GM19239 (cell line): ENCODE results near the gene KLC1.

Experiments used
- DNase-seq: peaks from one replicate; pipeline ENCODE4 v3.0.0; 2011; ENCODE audit warnings: low spot score; ENCODE audit not compliant: insufficient read length
- FAIRE-seq: peaks from 2 replicates; lab custom pipeline; 2011; peaks lifted over from hg19 to GRCh38; lab: Jason Lieb, UNC

KLC1 gene

DNA sequence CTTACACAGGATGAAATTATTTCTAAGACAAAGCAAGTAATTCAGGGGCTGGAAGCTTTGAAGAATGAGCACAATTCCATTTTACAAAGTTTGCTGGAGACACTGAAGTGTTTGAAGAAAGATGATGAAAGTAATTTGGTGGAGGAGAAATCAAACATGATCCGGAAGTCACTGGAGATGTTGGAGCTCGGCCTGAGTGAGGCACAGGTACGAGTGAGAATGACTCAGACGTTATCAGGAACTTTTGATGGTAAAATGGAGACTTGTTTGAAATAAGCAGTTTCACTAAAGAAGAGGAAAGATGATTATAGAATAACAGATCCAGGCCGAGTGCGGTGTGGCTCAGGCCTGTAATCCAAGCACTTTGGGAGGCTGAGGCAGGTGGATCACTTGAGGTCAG, 25.6 kb downstream of the KLC1 start:
- FAIRE-seq (no peak), DNase-seq (no peak)

GRCh38 chr14:103656031-103656755, 27.2 kb downstream of the KLC1 start:
- no peak for FAIRE-seq
- DNase-seq = no peak

GRCh38 chr14:103656756-103657133, 27.7 kb downstream of the KLC1 start:
- FAIRE-seq = no peak

GRCh38 chr14:103657471-103657870, 28.5 kb downstream of the KLC1 start:
- DNase-seq (no peak), FAIRE-seq (no peak)

More at GRCh38 chr14:103656756-103657133, 27.7 kb downstream of the KLC1 start:
- DNase-seq = no peak

GRCh38 chr14:103659631-103660030, 30.6 kb downstream of the KLC1 start:
- DNase-seq (no peak), FAIRE-seq (no peak)

DNA sequence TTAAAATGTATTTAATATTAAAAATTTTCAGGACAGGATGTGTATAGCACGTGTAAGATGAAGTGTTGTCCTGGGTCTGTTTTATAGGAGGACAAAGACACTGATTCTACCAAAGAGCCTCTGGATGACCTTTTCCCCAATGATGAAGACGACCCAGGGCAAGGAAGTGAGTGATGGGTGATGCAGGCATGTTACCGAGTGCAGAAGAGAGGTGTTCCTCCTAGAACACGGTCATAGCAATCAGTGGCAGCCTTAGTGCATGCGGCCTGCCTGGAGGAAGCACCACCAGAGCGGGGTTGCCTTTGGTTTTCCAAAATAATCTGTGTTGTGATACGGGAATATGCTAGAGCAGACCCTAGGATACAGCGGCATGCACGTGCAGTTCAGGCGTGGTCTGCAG, 33.0 kb downstream of the KLC1 start:
- FAIRE-seq (no peak), DNase-seq (no peak)

DNA sequence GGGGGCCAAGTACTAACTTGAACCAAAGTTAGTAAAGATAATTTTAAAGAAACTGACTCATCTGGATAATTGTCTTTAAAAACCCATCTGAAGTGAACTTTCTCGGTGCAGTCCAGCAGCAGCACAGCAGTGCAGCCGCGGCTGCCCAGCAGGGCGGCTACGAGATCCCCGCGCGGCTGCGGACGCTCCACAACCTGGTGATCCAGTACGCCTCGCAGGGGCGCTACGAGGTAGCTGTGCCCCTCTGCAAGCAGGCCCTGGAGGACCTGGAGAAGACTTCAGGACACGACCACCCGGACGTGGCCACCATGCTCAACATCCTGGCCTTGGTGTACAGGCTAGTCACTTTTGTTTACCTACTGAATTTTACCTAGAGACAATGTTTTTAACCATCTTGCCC, 33.6 kb downstream of the KLC1 start:
- no peak for FAIRE-seq

DNA sequence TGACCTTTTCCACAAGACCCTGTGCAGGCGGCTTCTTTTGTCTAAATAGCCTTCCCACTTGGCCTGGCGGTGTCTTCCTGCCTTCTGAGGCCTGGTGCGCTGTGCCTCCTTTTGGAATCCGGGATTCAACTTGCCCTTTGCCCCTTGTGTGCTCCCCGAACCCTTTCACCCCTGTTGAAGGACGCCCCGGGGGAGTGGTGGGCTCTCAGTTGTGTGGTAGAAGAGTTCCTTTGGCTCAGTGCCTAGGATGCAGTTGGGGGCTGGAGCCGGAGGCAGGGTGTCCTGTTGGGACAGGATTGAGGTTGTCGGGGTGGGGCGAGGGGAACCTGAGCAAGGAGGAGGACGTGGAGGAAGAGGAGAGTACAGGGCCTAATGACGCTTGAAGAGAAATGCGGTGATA, 34.5 kb downstream of the KLC1 start:
- DNase-seq = no peak
- no peak for FAIRE-seq

More for the DNA sequence above, 33.6 kb downstream of the KLC1 start:
- DNase-seq = no peak

DNA sequence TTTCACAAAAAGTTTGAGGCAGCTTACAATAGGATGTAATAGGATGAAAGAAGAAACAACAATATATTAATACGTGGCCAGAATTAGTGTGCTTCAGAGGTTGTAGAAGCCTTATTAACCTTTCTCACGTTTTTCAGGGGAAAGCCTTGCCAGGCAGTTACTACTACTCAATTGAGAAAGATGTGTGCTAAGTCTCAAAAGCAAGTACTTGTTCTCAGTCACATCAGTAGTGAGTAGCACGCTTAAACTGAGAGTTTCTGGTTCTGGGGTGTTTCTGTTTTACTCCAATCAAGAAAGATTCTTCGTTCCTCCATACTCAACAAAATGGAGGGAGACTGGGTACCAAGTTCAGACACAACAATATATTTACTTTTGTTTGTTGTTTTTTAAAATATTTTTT, 38.7 kb downstream of the KLC1 start:
- FAIRE-seq = no peak
- no peak for DNase-seq

DNA sequence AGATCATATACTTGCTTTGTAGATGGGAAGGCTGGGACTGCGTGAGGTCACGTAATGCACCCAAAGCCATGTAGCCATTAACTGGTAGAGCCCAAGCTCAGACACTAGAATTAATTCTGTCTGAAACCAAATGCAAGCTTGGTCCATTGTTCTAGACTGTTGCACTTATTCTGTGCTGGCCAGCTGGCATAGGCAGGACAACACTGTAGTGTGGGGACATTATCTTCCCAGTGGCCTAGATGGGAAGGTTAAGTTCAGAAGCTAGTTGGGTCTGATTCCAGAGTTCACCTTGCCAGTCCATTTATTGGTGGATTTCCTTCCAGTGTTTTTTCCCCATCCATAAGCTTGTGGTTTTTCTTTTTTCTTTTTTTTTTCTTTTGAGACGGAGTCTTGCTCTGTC, 39.1 kb downstream of the KLC1 start:
- DNase-seq (no peak), FAIRE-seq (no peak)

DNA sequence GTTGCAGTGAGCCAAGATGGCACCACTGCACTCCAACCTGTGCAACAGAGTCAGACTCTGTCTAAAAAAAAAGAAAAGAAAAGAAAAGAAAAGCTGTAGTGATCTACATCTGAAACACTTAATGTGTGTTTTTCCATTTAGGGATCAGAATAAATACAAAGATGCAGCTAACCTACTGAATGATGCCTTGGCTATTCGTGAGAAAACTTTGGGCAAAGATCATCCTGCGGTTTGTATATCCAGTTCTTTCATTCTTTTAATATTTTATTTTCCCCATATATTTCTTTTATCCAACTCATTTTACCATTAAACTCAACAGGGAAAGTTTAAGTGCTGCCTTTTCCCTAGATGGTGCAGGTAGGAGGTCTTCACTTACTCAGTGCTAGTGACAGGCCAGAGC, 40.4 kb downstream of the KLC1 start:
- no peak for DNase-seq
- no peak for FAIRE-seq

DNA sequence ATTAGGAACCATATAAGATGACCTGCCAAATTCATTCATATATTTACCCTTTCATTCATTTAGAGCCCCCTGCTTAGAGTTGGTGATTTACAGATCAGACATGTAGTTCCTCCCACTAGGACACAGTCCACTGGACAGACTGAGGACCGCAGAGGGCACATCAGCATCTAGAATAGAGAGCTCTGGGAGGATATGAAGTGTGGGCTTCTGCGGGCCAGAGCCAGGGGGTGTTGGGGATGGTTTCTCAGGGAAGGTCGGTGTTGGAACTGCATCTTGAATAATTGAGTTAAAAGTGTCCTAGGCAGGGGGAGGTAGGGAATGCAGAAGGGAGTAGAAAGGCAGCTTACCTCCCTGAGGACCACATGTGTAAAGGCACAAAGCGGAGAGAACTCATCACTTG, 42.9 kb downstream of the KLC1 start:
- no peak for DNase-seq
- FAIRE-seq = no peak

DNA sequence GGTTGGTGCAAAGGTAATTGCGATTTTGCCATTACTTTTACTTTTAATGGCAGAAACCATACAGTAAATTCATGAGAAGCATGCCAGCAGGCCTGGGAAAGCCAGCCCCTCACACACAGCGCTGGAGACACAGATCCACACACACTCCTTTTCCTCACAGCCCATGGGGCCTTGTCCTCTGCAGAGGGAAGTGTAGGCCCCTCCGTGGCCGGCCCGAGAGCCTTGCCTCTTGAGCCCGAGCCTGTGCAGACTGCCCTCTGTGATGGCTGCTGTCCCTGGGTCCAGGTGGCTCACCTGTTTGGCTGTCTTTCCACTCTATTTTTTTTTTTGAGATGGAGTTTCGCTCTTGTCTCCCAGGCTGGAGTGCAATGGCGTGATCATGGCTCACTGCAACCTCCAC, 46.9 kb downstream of the KLC1 start:
- no peak for FAIRE-seq
- DNase-seq = no peak

DNA sequence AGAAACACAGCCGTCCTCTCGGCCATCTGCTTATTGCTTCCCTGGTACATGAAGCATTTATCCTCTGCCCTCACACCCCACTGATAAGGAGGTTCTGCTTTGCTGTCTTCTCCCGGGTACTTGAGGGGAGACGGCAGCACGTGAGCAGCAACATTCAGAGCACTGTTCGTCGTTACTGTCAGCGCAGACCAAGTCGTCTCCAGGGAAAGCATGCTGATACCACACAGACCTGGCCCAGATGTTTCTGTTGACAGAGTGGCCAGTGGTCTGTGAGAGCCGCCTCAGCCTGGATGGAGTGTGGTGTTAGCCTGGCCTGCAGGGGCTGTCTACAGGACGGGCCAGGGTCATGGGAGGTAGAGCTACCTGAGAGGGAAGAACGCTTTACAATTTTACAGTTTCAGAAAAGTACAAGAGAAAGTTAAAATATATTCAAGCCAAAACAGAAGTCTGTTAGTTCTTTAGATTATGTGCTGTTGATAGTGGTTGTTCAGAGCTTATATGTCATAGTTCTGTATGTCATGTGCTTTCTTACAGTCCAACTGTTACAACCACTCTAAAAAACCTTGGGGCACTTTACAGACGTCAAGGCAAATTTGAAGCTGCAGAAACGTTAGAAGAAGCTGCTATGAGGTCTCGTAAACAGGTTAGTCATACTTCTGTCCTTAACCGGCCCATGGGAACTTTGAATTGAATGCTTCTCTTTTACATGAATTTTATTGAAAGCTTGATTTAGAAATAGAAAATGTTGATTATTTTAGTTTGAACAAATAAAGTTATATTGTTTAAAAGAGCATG, 48.1 kb downstream of the KLC1 start:
- no peak for DNase-seq
- no peak for FAIRE-seq

GRCh38 chr14:103679351-103679750, 50.3 kb downstream of the KLC1 start:
- DNase-seq (peak; percentile 70), FAIRE-seq (peak; percentile 88)

DNA sequence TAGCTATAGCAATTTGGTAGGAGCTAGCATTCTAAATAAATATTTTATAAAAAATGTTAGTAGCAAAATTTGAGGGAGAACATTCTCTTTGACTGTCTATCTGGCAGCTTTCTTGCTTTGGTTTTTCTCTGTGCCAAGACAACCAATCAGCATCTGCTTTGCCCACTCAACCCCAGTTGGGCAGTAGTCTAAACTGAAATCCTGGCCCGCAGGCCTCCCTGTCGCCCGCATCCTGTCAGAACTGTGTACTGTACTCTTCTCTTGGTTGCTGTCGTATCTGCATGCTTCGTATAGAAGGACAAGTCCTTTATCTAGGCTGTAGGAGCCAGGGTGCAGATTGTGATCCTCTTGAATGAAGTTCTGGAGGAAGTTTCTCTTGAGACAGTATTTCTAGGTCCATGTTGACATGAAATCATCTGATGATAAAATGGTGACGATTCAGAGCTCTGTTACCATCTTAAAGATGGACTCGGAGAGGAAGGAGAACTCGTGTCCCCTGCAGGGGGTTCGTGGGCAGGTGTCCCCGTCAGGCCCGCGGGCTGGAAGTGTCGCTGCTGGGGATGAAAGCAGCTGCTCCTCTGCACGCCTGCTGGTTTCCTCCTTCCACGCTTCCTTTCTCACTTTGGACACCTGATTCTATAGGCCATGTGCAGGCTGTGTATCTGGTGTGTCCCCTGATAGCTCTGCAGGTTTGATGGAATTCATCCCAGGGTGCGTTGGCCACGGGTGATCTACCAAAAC, 51.6 kb downstream of the KLC1 start:
- FAIRE-seq = no peak

GRCh38 chr14:103683139-103683538, 54.1 kb downstream of the KLC1 start:
- DNase-seq (no peak), FAIRE-seq (no peak)

More for the DNA sequence above, 51.6 kb downstream of the KLC1 start:
- DNase-seq = no peak

DNA sequence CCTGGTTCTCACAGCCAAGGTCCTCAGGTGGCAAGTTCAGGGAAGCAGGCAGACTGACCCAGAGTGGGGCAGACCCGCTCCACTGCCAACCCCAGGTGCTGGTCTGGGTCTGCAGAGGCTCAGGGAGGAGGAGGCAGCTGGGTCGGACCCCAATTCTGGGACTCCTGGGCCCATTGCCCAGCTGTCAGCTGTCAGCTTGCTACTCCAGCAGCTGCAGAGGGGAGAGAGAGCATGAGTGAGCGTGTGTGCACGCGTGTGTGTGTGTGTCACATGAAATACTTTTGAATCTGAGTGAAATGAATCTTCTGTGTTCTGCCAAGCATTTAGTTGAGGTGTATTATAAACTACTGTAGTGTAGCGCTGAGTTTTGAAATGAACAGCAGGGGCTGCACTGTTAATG, 55.5 kb downstream of the KLC1 start:
- FAIRE-seq = no peak
- no peak for DNase-seq

- no peak for FAIRE-seq
These were observed 55.9 kb downstream of the KLC1 start for GRCh38 chr14:103684871-103685270.

DNA sequence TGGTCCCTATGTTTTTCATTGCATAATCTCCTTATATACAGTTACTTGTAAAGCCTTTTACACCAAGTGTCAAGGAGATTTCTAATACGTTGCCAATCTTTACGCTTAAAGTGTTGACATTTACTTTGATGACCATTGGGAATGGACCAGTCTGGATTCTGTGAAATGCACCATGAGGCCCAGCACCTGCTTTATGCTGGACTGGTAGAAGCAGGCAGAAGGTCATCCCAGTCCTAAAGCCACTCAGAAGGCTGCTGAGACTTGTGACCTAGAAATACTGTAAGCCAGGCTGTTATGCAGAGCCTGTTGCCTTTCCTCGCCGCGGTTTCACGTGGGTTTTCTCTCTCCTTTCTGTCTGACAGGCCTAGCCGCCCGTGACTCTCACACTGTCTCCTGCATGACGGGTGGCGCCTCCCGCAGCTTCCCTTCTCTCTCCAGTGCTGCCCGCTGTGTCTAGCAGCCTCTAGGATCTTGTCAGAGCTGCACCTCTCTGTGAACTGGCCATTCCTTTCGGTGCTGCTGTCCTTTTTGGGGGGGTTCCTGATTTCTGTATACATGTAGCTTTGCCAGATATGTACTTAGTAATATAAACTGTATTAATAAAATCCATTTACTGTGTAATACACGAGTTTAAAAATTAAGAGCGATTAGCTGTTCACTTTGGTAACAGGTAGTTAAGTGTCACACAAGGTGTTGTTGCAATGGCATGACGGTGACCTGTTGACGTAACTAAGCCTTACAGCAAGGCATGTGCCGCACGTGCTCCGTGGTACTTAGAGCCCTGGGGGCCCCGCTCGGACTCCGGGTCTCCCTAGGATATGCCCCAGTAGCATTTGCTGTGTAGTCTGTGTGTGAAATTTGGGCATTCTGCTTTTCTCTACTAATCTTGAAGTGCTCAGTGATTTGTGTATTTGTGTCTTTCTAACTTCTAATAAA, 56.5 kb downstream of the KLC1 start:
- DNase-seq (no peak), FAIRE-seq (no peak)

More at GRCh38 chr14:103684871-103685270, 55.9 kb downstream of the KLC1 start:
- DNase-seq = no peak
